Measurements from ENCODE around the gene AOX1.
"Not testable (repeated sequence)": the region's sequence is repeated elsewhere in the genome, so short reads cannot be mapped to it uniquely, and the experiment has no call there.

Gene AOX1

GRCh38 chr2:200705305-200706041 lies 119.7 kb downstream of the AOX1 start:
- Histone ChIP-seq H3K9ac (ENCODE audit: low read length in 5 of 5) (no peak overlapping the region), H3K9me3 (ENCODE audit: control insufficient read depth in 5 of 5, low read length in 5 of 5) (no peaks in the 10 kb centered on the region), H3K27ac (ENCODE audit: low read depth, low read length) (no peak overlapping the region), H3K4me1 (ENCODE audit: control insufficient read depth in 5 of 5, insufficient read depth in 5 of 5, low read length in 5 of 5) (no peaks in the 10 kb centered on the region), H3K36me3 (ENCODE audit: control insufficient read depth in 5 of 5, insufficient read depth in 5 of 5, low read length in 5 of 5) (no peaks in the 10 kb centered on the region), H3K4me3 (ENCODE audit: low read depth in 1 of 5, low read length in 5 of 5) (no peak overlapping the region), H3K27me3 (ENCODE audit: control insufficient read depth in 5 of 5, insufficient read depth in 4 of 5, low read length in 5 of 5) (no peaks in the 10 kb centered on the region)

DNA sequence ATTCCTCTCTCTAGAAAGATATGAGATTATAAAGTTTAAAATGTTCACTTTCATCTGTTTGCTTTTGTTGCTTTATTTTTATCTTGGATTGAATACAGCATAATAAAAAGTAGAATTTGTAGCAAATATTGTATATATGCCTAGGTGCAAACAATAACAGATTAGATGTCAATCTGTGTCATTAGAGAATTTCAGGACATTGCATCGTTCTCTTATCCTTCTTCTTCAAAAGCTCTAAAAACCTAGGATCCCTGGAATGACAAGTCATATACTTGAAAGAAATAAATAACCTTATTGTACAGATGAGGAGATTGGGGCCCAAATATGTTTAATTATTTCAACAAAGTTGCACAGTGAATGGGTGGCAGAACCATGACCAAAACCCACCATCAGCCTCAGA lies 123.1 kb downstream of the AOX1 start:
- Histone ChIP-seq H3K27ac (ENCODE audit: low read depth, low read length) (no peak overlapping the region), H3K9ac (ENCODE audit: low read length in 5 of 5) (no peak overlapping the region), H3K36me3 (ENCODE audit: control insufficient read depth in 5 of 5, insufficient read depth in 5 of 5, low read length in 5 of 5) (no peaks in the 10 kb centered on the region), H3K9me3 (ENCODE audit: control insufficient read depth in 5 of 5, low read length in 5 of 5) (no peaks in the 10 kb centered on the region), H3K4me1 (ENCODE audit: control insufficient read depth in 5 of 5, insufficient read depth in 5 of 5, low read length in 5 of 5) (peaks cover 2 to 9% (median 7%) of the 10 kb centered on the region in 5 donors), H3K4me3 (ENCODE audit: low read depth in 1 of 5, low read length in 5 of 5) (no peak overlapping the region), H3K27me3 (ENCODE audit: control insufficient read depth in 5 of 5, insufficient read depth in 4 of 5, low read length in 5 of 5) (no peaks in the 10 kb centered on the region)

GRCh38 chr2:200713003-200713703 lies 127.3 kb downstream of the AOX1 start:
- Histone ChIP-seq H3K27ac (ENCODE audit: low read depth, low read length) (peak overlapping the region; percentile 73), H3K36me3 (ENCODE audit: control insufficient read depth in 5 of 5, insufficient read depth in 5 of 5, low read length in 5 of 5) (no peaks in the 10 kb centered on the region), H3K9me3 (ENCODE audit: control insufficient read depth in 5 of 5, low read length in 5 of 5) (no peaks in the 10 kb centered on the region), H3K27me3 (ENCODE audit: control insufficient read depth in 5 of 5, insufficient read depth in 4 of 5, low read length in 5 of 5) (no peaks in the 10 kb centered on the region), H3K4me3 (ENCODE audit: low read depth in 1 of 5, low read length in 5 of 5) (peak overlapping the region; percentile 52 to 70 (median 57)), H3K4me1 (ENCODE audit: control insufficient read depth in 5 of 5, insufficient read depth in 5 of 5, low read length in 5 of 5) (peaks cover 2 to 9% (median 7%) of the 10 kb centered on the region in 5 donors), H3K9ac (ENCODE audit: low read length in 5 of 5) (peak overlapping the region in 4 of 5 donors; percentile 27 to 72 (median 64))

- Histone ChIP-seq H3K4me3 (ENCODE audit: low read depth in 1 of 5, low read length in 5 of 5) (peak overlapping the region; percentile 3 to 70 (median 57)), H3K27me3 (ENCODE audit: control insufficient read depth in 5 of 5, insufficient read depth in 4 of 5, low read length in 5 of 5) (no peaks in the 10 kb centered on the region), H3K4me1 (ENCODE audit: control insufficient read depth in 5 of 5, insufficient read depth in 5 of 5, low read length in 5 of 5) (peaks cover 2 to 9% (median 7%) of the 10 kb centered on the region in 5 donors), H3K9me3 (ENCODE audit: control insufficient read depth in 5 of 5, low read length in 5 of 5) (no peaks in the 10 kb centered on the region), H3K9ac (ENCODE audit: low read length in 5 of 5) (peak overlapping the region in 4 of 5 donors; percentile 27 to 72 (median 64)), H3K36me3 (ENCODE audit: control insufficient read depth in 5 of 5, insufficient read depth in 5 of 5, low read length in 5 of 5) (no peaks in the 10 kb centered on the region), H3K27ac (ENCODE audit: low read depth, low read length) (peak overlapping the region; percentile 73)
These were observed 127.9 kb downstream of the AOX1 start for GRCh38 chr2:200713704-200714064.

DNA sequence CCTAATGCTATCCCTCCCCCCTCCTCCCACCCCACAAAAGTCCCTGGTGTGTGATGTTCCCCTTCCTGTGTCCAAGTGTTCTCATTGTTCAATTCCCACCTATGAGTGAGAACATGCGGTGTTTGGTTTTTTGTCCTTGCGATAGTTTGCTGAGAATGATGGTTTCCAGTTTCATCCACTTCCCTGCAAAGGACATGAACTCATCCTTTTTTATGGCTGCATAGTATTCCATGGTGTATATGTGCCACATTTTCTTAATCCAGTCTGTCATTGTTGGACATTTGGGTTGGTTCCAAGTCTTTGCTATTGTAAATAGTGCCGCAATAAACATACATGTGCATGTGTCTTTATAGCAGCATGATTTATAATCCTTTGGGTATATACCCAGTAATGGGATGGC lies 129.2 kb downstream of the AOX1 start:
- H3K36me3 ChIP-seq (ENCODE audit: control insufficient read depth in 5 of 5, insufficient read depth in 5 of 5, low read length in 5 of 5) = not testable (repeated sequence)

GRCh38 chr2:200716386-200716785 lies 130.6 kb downstream of the AOX1 start:
- no peaks in the 10 kb centered on the region for H3K9me3 ChIP-seq (ENCODE audit: control insufficient read depth in 5 of 5, low read length in 5 of 5)
- H3K27me3 ChIP-seq (ENCODE audit: control insufficient read depth in 5 of 5, insufficient read depth in 4 of 5, low read length in 5 of 5) = no peaks in the 10 kb centered on the region
- H3K4me3 ChIP-seq (ENCODE audit: low read depth in 1 of 5, low read length in 5 of 5) = no peak overlapping the region
- no peaks in the 10 kb centered on the region for H3K36me3 ChIP-seq (ENCODE audit: control insufficient read depth in 5 of 5, insufficient read depth in 5 of 5, low read length in 5 of 5)
- H3K9ac ChIP-seq (ENCODE audit: low read length in 5 of 5) = no peak overlapping the region
- H3K4me1 ChIP-seq (ENCODE audit: control insufficient read depth in 5 of 5, insufficient read depth in 5 of 5, low read length in 5 of 5) = peaks cover 2 to 9% (median 7%) of the 10 kb centered on the region in 5 donors
- H3K27ac ChIP-seq (ENCODE audit: low read depth, low read length) = no peak overlapping the region

More for the DNA sequence above, 129.2 kb downstream of the AOX1 start:
- not testable (repeated sequence) for H3K9me3 ChIP-seq (ENCODE audit: control insufficient read depth in 5 of 5, low read length in 5 of 5); H3K27ac ChIP-seq (ENCODE audit: low read depth, low read length); H3K9ac ChIP-seq (ENCODE audit: low read length in 5 of 5); H3K27me3 ChIP-seq (ENCODE audit: control insufficient read depth in 5 of 5, insufficient read depth in 4 of 5, low read length in 5 of 5); H3K4me1 ChIP-seq (ENCODE audit: control insufficient read depth in 5 of 5, insufficient read depth in 5 of 5, low read length in 5 of 5); H3K4me3 ChIP-seq (ENCODE audit: low read depth in 1 of 5, low read length in 5 of 5)
